HepG2 (cell line): ENCODE measurements around the gene RFC2. TPM values are rescaled to one million over a fixed set of nuclear protein-coding genes. Genes with fewer than 3 reads are reported as not detected.

ENCODE experiments used
- AGO1 ChIP-seq: fragments of 200-400 bp; formaldehyde crosslinking; IDR thresholded peaks from 2 replicates; pipeline ENCODE4 v1.6.1; 2017; ENCODE audit warnings: mild to moderate bottlenecking, low read depth, low read length, moderate library complexity; ENCODE audit not compliant: poor library complexity, severe bottlenecking
- ARID4A ChIP-seq: sonication (generic); formaldehyde crosslinking; IDR thresholded peaks from 2 replicates; pipeline ENCODE4 v1.5.0; 2020; ENCODE audit warnings: mild to moderate bottlenecking, missing genetic modification reagents, borderline replicate concordance
- ATF7-NPFF ChIP-seq: sonication (generic); formaldehyde crosslinking; IDR thresholded peaks from 2 replicates; pipeline ENCODE4 v1.8.1; 2023; ENCODE audit warnings: mild to moderate bottlenecking, low read depth, missing genetic modification reagents, moderate library complexity
- HDAC1 ChIP-seq: sonication (generic); formaldehyde crosslinking; IDR thresholded peaks from 2 replicates; pipeline ENCODE4 v1.5.1; 2020; ENCODE audit warnings: mild to moderate bottlenecking, missing genetic modification reagents
- KAT7 ChIP-seq: IDR thresholded peaks from 2 replicates; pipeline ENCODE4 v1.6.1; 2018; ENCODE audit warnings: borderline replicate concordance, missing compliant biosample characterization
- KDM5B ChIP-seq: sonication (generic); formaldehyde crosslinking; IDR thresholded peaks from 2 replicates; pipeline ENCODE4 v1.4.0; 2020; ENCODE audit warnings: missing genetic modification reagents, mild to moderate bottlenecking, borderline replicate concordance
- KLF12 ChIP-seq: sonication (generic); formaldehyde crosslinking; IDR thresholded peaks from 2 replicates; pipeline ENCODE4 v1.4.0; 2020; ENCODE audit warnings: missing genetic modification reagents, borderline replicate concordance
- KMT2A ChIP-seq: sonication (generic); formaldehyde crosslinking; IDR thresholded peaks from 2 replicates; pipeline ENCODE4 v1.4.0; 2020; ENCODE audit warnings: missing genetic modification reagents
- RBAK ChIP-seq: sonication (generic); formaldehyde crosslinking; IDR thresholded peaks from 2 replicates; pipeline ENCODE4 v1.5.1; 2020; ENCODE audit warnings: mild to moderate bottlenecking, missing genetic modification reagents
- SP4 ChIP-seq: sonication (generic); formaldehyde crosslinking; IDR thresholded peaks from 2 replicates; pipeline ENCODE4 v1.8.1; 2023; ENCODE audit warnings: mild to moderate bottlenecking, missing genetic modification reagents
- ZKSCAN5 ChIP-seq: sonication (generic); formaldehyde crosslinking; IDR thresholded peaks from 2 replicates; pipeline ENCODE4 v1.5.1; 2020; ENCODE audit warnings: mild to moderate bottlenecking, missing genetic modification reagents
- ZNF430 ChIP-seq: sonication (generic); formaldehyde crosslinking; IDR thresholded peaks from 2 replicates; pipeline ENCODE4 v1.9.0; 2021; ENCODE audit warnings: mild to moderate bottlenecking, missing genetic modification reagents
- polyA plus RNA-seq, 8 experiments: library from polyadenylated mRNA; depleted of rRNA in 3 of 8; stranded (reverse) in 7 of 8; unstranded in 1 of 8; fragments of >200 nt; fragmentation: Illumina TruSeq in 4 of 8; extraction: Trizol in 4 of 8; gene quantifications; 2 replicates each; pipeline versions ENCODE4 v1.2.1 to v1.2.3, GENCODE V29; 2011 to 2016; ENCODE audit warnings: low read depth in 4 of 8, missing spikeins in 1 of 8, mixed read lengths in 1 of 8; ENCODE audit not compliant: insufficient read depth in 1 of 8
- total RNA-seq, 5 experiments: library from RNA; depleted of rRNA; stranded (reverse); fragments of >200 nt; fragmentation: Illumina TruSeq; extraction: Trizol; gene quantifications; 2 replicates each; pipeline ENCODE4 v1.2.3, GENCODE V29; 2016; ENCODE audit warnings: low read depth in 1 of 5
- TF ChIP-seq, protein P1 (sequence below): sonication (generic); formaldehyde crosslinking; conservative IDR thresholded peaks from 2 replicates; pipeline ENCODE4 v1.8.0; 2022; ENCODE audit warnings: mild to moderate bottlenecking, moderate library complexity, missing genetic modification reagents
- TF ChIP-seq, protein P2 (sequence below): sonication (generic); formaldehyde crosslinking; IDR thresholded peaks from 2 replicates; pipeline ENCODE4 v1.9.0; 2022; ENCODE audit warnings: low read depth, missing genetic modification reagents
- TF ChIP-seq, protein P3 (sequence below): sonication (generic); formaldehyde crosslinking; IDR thresholded peaks from 2 replicates; pipeline ENCODE4 v1.5.0; 2020; ENCODE audit warnings: missing genetic modification reagents, mild to moderate bottlenecking, borderline replicate concordance

RFC2 gene
- total and polyA plus RNA-seq, 2 of the 13 experiments (the other 11 are each of a cell fraction or from before 2014, with no cell fraction given): 14.6 to 43.5 TPM

DNA sequence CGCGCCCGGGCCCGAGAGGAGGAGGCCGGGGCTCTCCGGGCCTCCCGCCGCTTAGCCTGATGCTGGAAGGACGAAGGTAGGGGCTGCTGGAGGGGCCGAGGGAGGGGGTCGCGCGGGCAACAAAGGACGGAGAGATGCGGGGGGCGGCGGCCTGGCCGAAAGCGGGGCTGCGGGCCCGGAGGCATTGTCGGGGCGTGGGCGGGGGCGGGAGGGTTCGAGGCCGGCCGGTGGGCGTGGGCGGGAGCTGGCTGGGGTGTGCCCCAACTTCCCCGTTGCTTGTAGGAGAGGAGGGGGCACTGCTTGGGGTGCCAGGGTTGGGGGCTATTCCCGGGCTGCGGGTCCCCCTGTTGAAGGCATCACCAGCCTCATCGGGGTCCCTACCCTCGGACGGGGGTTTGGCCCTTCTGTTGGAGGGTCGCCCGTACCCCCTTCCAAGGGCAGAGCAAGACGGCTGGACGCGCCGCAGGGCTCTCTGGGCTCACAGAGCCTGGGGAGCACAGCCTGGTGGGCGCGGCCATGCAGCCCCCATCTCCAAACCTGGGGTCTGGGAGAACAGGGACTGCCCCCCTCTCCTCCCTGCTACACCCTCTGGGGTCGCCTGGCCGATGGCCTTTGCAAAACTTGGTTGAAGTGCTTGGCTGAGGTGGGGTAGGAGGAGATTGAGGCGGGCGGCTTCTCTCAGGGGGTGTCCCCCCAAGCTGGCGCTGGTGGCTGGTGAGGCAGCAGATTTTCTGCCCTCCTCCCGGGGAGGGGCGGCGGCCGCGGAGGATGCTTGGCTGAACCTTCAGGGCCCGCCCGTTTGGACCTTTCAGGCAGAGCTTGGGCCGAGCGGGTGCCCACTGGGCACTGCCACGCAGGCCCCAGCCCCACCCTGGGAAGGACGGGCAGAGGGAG is 35.7 kb upstream of the RFC2 start (continued):
- TF ChIP-seq, protein P1, sequence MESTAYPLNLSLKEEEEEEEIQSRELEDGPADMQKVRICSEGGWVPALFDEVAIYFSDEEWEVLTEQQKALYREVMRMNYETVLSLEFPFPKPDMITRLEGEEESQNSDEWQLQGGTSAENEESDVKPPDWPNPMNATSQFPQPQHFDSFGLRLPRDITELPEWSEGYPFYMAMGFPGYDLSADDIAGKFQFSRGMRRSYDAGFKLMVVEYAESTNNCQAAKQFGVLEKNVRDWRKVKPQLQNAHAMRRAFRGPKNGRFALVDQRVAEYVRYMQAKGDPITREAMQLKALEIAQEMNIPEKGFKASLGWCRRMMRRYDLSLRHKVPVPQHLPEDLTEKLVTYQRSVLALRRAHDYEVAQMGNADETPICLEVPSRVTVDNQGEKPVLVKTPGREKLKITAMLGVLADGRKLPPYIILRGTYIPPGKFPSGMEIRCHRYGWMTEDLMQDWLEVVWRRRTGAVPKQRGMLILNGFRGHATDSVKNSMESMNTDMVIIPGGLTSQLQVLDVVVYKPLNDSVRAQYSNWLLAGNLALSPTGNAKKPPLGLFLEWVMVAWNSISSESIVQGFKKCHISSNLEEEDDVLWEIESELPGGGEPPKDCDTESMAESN (CRISPR knock-in tag): 0 out of 2 replicates have a peak, but pooled peaks have one; percentile 33
- TF ChIP-seq ATF7-NPFF (CRISPR knock-in tag) (0 out of 2 replicates have a peak, but pooled peaks have one; percentile 32), ARID4A (CRISPR knock-in tag) (peak; percentile 39), KMT2A (CRISPR knock-in tag) (0 out of 2 replicates have a peak, but pooled peaks have one; percentile 7), SP4 (no peak), KAT7 (0 out of 2 replicates have a peak, but pooled peaks have one; percentile 5), ZKSCAN5 (CRISPR knock-in tag) (no peak), AGO1 (peak; percentile 37), KDM5B (CRISPR knock-in tag) (peak; percentile 54; the same call in 1 of the 2 replicates), KLF12 (CRISPR knock-in tag) (no peak), RBAK (CRISPR knock-in tag) (no peak), HDAC1 (CRISPR knock-in tag) (peak; percentile 18; the same call in 1 of the 2 replicates), ZNF430 (CRISPR knock-in tag) (no peak)
- TF ChIP-seq, protein P2, sequence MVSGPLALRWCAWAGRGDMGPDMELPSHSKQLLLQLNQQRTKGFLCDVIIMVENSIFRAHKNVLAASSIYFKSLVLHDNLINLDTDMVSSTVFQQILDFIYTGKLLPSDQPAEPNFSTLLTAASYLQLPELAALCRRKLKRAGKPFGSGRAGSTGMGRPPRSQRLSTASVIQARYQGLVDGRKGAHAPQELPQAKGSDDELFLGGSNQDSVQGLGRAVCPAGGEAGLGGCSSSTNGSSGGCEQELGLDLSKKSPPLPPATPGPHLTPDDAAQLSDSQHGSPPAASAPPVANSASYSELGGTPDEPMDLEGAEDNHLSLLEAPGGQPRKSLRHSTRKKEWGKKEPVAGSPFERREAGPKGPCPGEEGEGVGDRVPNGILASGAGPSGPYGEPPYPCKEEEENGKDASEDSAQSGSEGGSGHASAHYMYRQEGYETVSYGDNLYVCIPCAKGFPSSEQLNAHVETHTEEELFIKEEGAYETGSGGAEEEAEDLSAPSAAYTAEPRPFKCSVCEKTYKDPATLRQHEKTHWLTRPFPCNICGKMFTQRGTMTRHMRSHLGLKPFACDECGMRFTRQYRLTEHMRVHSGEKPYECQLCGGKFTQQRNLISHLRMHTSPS (CRISPR knock-in tag): 0 out of 2 replicates have a peak, but pooled peaks have one; percentile 24
- TF ChIP-seq, protein P3, sequence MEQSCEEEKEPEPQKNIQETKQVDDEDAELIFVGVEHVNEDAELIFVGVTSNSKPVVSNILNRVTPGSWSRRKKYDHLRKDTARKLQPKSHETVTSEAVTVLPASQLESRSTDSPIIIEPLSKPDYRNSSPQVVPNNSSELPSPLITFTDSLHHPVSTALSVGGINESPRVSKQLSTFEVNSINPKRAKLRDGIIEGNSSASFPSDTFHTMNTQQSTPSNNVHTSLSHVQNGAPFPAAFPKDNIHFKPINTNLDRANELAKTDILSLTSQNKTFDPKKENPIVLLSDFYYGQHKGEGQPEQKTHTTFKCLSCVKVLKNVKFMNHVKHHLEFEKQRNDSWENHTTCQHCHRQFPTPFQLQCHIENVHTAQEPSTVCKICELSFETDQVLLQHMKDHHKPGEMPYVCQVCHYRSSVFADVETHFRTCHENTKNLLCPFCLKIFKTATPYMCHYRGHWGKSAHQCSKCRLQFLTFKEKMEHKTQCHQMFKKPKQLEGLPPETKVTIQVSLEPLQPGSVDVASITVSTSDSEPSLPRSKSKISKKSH: 0 out of 2 replicates have a peak, but pooled peaks have one; percentile 55
